Activated naive CD4-positive, alpha-beta T cell treated with anti-CD3 and anti-CD28 coated beads, Interleukin-2, amount 50 U/mL, for 16 hours (primary cell): ENCODE results near the gene CLDN6.
A peak's percentile ranks its signal among the peaks of the same experiment; 100 is the strongest.

Experiments
- DNase-seq: peaks from one replicate; pipeline ENCODE4 v3.0.0-alpha.2; 2020

The CLDN6 gene

GRCh38 chr16:2983706-2984136 lies 34.3 kb downstream of the CLDN6 start:
- peak; percentile 69 for DNase-seq

DNA sequence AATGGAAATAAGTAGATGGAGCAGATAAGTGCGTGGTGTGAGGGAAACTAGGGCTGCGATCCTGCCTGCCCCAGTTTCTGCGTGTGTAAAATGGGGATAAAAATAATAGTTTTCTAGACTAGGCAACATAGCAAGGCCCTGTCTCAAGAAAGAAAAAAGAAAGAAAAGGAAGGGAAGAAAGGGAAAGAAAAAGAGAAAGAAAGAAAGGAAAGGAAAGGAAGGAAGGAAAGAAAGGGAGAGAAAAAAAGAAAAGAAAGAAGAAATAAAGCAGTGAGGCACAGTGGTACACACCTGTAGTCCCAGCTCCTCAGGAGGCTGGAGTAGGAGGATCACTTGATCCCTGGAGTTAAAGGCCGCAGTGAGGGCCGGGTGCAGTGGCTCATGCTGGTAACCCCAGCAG lies 35.6 kb downstream of the CLDN6 start:
- DNase-seq = no peak

DNA sequence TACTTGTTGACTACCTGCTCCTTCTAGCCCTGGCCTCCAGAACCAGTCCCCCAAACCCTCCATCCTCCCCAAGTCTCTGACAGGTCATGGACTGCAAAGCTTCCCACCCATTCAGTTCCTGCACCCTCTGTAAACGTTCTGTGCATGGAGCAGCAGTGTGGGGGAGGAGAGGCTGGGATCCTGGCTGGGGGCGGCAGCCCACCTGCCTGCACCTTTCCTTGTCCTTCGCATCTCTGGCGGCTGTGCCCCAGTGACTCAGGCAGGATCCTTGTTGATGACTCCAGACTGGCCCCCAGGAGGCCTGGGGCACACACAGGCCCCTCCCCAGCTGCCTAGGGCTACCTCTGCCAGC lies 36.1 kb downstream of the CLDN6 start:
- no peak for DNase-seq

DNA sequence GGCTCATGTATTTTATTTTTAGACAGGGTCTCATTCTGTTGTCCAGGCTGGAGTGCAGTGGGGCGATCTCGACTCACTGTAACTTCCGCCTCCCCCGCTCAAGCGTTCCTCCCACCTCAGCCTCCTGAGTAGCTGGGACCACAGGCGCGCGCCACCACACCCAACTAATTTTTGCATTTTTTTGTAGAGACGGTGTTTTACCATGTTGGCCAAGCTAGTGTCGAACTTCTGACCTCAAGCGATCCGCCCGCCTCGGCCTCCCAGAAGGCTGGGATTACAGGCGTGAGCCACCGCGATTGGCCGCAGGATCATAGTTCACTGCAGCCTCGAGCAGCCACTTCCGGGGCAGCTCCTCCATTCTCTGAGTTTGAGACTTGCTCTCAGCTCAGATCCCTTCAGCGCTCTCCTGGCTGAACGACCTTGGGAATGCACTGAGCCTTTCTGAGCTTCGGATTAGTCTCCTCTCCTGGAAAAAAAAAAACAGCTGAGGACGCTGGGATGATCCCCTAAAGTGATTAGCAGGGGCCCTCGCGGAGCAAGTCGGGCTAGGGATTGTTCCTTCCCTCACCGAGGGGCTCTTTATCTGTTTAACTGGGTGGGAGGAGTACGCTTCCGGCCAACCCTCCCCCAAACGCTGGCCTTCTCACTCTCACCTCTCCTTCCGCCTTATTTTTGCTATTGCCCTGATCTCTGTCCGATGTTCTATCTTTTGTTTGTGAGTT lies 36.6 kb downstream of the CLDN6 start:
- DNase-seq = no peak

DNA sequence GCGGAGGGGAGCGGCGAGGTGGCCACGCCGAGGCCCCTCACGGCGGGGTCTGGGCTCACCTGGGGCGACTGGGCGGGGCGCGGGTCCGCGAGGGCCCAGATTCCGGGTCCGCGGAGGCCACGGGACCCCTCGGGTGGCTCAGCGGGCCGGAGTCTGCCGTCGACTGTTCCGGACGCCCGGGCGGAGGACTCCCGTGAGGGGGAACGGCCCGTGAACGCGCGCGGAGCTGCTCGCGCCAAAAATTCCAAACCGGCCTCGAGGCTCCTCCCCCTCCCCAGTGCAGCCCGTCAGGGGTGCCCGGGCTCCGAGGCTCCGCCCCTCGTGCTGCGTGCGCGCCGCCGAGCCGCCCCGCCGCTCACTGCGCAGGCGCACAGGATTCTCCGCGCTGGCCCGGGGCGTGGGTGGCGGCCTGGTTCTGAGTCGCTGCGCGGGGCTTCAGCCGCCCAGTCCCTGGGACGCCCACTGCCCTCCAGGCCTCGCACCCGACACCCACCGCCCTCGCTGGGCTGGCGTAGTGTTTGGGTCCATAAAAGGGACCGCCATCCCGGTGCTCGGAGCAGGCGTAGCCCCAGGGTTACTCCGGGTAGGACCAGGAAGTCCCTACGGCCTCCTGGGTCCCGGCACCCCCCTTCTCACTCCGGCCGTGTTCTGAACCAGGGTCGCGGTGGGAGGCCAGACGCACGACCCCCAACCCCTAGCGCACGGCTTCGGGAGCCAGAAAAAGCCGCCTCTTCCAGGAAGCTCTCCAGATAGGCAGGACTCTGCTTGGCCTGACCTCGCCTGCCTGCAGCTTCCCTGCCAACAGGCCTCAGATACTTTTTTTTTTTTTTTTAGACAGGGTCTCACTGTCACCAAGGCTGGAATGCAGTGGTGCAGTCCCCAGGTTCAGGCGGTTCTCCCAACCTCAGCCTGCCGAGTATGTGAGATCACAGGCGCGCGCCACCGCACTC lies 37.5 kb downstream of the CLDN6 start, which contains the start of gene PKMYT1:
TSS of gene PKMYT1 (minus strand) at position 220 of the 950 bp plus-strand sequence. CDS start 789 bp downstream, outside the sequence.
- DNase-seq = peak; percentile 96

GRCh38 chr16:2979669-2980226 lies 38.2 kb downstream of the CLDN6 start:
- DNase-seq = no peak

GRCh38 chr16:2977440-2977839 lies 40.5 kb downstream of the CLDN6 start:
- no peak for DNase-seq

GRCh38 chr16:2976673-2977072 lies 41.3 kb downstream of the CLDN6 start:
- DNase-seq = no peak

GRCh38 chr16:2976201-2976600 lies 41.8 kb downstream of the CLDN6 start:
- no peak for DNase-seq

- no peak for DNase-seq
These were observed 42.7 kb downstream of the CLDN6 start for GRCh38 chr16:2975161-2975795.

DNA sequence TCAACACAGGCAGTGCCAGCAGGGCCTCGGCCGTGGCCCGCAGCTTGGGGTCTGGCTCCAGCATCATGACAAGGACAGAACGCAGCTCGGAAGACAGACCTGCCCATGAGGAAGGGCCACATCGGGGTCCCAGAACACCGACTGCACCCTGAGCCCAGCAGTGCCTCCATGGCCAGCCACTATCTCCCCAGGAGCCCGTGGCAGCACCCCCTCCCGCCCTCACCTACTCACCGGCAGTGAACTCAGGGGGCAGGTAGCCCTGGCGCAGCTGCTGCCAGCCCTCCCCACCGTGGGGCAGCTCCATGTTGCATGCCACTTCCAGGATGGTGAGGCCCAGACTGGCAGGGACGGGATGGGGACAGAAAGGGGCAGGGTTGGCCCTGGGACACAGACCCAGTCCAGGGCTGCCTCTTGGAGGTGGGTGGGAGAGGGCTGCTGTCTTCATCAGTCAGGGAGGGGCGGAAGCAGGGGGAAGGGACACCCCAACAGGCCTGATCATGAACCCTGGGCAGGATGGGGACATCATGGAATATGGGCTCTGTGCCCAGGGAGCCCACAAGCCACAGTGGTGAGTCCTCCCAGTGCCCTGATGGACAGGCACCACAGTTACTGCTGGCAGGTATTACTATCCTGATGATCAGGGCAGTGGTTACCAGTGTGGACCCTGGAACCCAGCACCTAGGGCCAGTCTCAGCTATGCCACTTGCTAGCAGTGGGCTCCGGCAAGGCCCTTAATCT lies 43.5 kb downstream of the CLDN6 start:
- no peak for DNase-seq

- DNase-seq = no peak
These were observed 44.2 kb downstream of the CLDN6 start for GRCh38 chr16:2973605-2974318.

- no peak for DNase-seq
These were observed 44.9 kb downstream of the CLDN6 start for GRCh38 chr16:2973093-2973492.

- DNase-seq = no peak
These were observed 45.8 kb downstream of the CLDN6 start for GRCh38 chr16:2971985-2972784.

DNA sequence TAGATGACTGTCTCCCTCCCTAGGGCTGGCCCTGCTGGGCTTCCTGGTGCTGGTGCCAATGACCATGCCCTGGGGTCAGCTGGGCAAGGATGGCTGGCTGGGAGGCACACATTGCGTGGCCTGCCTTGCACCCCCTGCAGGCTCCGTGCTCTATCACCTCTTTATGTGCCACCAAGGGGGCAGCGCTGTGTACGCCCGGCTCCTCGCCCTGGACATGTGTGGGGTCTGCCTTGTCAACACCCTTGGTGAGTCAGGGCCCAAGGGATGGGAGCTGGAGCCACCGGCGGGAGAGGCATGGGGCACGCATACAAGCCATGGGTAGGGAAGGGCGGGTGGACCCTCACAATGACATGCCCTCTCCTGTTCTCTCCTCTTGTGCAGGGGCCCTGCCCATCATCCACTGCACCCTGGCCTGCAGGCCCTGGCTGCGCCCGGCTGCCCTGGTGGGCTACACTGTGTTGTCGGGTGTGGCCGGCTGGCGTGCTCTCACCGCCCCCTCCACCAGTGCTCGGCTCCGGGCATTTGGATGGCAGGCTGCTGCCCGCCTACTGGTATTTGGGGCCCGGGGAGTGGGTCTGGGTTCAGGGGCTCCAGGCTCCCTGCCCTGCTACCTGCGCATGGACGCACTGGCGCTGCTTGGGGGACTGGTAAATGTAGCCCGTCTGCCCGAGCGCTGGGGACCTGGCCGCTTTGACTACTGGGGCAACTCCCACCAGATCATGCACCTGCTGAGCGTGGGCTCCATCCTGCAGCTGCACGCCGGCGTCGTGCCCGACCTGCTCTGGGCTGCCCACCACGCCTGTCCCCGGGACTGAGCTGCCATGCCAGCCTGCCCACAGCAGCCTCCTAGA lies 46.6 kb downstream of the CLDN6 start:
- no peak for DNase-seq

DNA sequence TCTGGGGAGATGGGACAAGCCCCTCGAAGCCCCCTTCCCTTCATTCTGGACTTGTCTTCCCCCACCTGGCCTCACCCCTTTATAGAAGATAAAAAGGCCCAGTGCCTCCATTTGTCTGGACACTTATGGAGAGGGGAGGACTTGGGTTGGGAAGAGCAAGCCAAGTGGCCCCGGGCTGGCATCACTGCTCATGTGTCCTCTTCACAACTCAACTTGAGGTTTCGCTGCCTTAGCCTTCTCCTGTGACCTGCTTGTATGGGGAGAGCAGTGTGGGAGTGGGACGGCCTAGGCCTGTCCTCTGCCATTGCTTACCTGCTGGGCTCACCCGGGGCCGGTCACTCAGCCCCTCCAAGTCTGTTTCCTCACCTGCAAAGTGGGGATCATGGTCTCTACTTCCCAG lies 47.4 kb downstream of the CLDN6 start:
- no peak for DNase-seq

DNA sequence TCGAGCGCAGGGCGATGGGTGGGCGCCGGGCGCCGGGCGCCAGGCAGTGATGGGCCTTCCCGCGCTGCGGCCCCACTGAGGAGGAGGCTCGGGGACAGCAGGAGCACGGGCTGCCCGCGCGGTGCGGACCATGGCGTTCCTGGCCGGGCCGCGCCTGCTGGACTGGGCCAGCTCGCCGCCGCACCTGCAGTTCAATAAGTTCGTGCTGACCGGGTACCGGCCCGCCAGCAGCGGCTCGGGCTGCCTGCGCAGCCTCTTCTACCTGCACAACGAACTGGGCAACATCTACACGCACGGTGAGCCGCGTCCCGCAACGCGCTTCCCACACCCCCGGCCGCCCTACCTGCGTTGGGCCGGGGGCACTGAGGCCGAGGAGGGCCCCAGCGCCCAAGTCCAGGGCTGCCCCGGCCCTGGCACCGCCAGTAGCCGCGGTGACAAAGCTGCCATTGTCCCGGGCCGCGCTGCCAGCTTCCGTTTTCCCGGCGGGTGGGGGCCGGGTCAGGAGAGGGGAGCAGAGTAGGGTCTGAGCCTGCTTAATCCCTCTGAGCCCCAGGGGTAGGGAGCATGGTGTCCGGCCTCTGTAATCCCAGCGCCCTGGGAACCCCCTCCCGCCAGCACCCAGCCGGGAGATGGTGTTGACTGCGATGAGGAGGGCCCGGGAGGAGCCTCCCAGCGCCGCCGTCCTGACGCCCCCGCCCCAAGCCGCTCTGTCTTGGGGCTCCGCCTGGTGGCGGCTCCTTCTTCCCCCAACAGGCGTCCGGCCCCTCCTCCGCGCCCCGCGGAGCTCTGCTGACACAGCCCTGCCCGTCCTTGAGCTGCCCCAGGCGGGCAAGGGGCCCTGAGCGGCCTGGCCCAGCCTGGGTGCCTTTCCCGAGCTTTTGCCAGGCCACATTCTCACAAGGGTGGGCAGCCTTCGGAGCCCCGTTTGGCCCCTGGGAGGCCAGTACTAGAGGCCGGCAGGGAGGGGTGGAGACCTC lies 48.1 kb downstream of the CLDN6 start:
- DNase-seq = peak; percentile 75

- DNase-seq = peak; percentile 78
These were observed 49.0 kb downstream of the CLDN6 start, which contains the start of gene PAQR4 for GRCh38 chr16:2968738-2969544. Gene PAQR4 (plus strand): TSS chr16:2969348. CDS start chr16:2969675, 327 bp downstream.
